IMR-90 (cell line): ENCODE results near the gene FBXO41. TPM values are rescaled to one million over a fixed set of nuclear protein-coding genes. Genes with fewer than 3 reads are reported as not detected.

ENCODE experiments used
- ATAC-seq: fragments of 200-7000 bp; cut with Tn5 transposase; 2 replicates; pipeline ENCODE4 v1.9.1; 2020; ENCODE audit warnings: low read depth, mild to moderate bottlenecking, moderate library complexity
- BruUV-seq: library from RNA; stranded (reverse); fragments of 400-500 nt; replicated peaks from 2 replicates; lab custom pipeline; 2021; lab: Mats Ljungman, UMichigan
- CTCF ChIA-PET: fragments of 300-600 bp; formaldehyde crosslinking; extraction: SDS; loops from one replicate; lab custom pipeline; 2021; ENCODE audit warnings: antibody characterized with exemption; lab: Yijun Ruan, JAX
- POLR2A ChIA-PET: fragments of 300-600 bp; sonication (Branson Sonifier 250); formaldehyde crosslinking; loops from one replicate; lab custom pipeline; 2022; ENCODE audit warnings: antibody characterized with exemption; ENCODE audit not compliant: unreplicated experiment; lab: Charles Lee
- DNase-seq: peaks from one replicate; pipeline ENCODE4 v3.0.0; 2013
- H2AFZ ChIP-seq: replicated peaks from 2 replicates; pipeline ENCODE3; 2013; ENCODE audit warnings: low read length, mild to moderate bottlenecking; ENCODE audit not compliant: poor library complexity
- H2AK5ac ChIP-seq: 2 replicates; pipeline ENCODE4 v1.6.1; 2013; ENCODE audit warnings: low read depth, low read length, inconsistent platforms
- H2AK9ac ChIP-seq: replicated peaks from 2 replicates; pipeline ENCODE3; 2013; ENCODE audit warnings: mild to moderate bottlenecking, low read depth, low read length, moderate library complexity; ENCODE audit not compliant: poor library complexity
- H2BK120ac ChIP-seq: 2 replicates; pipeline ENCODE4 v1.6.1; 2013; ENCODE audit warnings: low read depth, low read length, inconsistent platforms
- H2BK15ac ChIP-seq: 3 replicates; pipeline ENCODE4 v1.6.1; 2013; ENCODE audit warnings: low read depth, low read length, inconsistent platforms
- H2BK20ac ChIP-seq: 2 replicates; pipeline ENCODE4 v1.6.1; 2013; ENCODE audit warnings: low read depth, mild to moderate bottlenecking, inconsistent platforms, low read length, moderate library complexity
- H2BK5ac ChIP-seq: 2 replicates; pipeline ENCODE4 v1.6.1; 2013; ENCODE audit warnings: mild to moderate bottlenecking, low read depth, low read length, inconsistent platforms; ENCODE audit not compliant: poor library complexity, severe bottlenecking
- H3K14ac ChIP-seq: replicated peaks from 2 replicates; pipeline ENCODE4 v1.6.1; 2013; ENCODE audit warnings: low read depth, low read length, inconsistent platforms
- H3K18ac ChIP-seq: 2 replicates; pipeline ENCODE4 v1.6.1; 2013; ENCODE audit warnings: low read depth, low read length, control low read depth
- H3K23ac ChIP-seq: 2 replicates; pipeline ENCODE4 v1.6.1; 2013; ENCODE audit warnings: low read depth, low read length, inconsistent platforms
- H3K27ac ChIP-seq: 2 replicates; pipeline ENCODE4 v1.5.1; 2013; ENCODE audit warnings: mild to moderate bottlenecking, control low read depth, low read length; ENCODE audit not compliant: insufficient read depth
- H3K27me3 ChIP-seq: 2 replicates; pipeline ENCODE4 v1.6.1; 2013; ENCODE audit warnings: low read length; ENCODE audit not compliant: control insufficient read depth, insufficient read depth
- H3K36me3 ChIP-seq: 2 replicates; pipeline ENCODE4 v1.6.1; 2013; ENCODE audit warnings: low read length, mixed read lengths; ENCODE audit not compliant: control insufficient read depth, insufficient read depth
- H3K4ac ChIP-seq: 2 replicates; pipeline ENCODE4 v1.6.1; 2013; ENCODE audit warnings: low read depth, low read length, inconsistent platforms
- H3K4me1 ChIP-seq: 2 replicates; pipeline ENCODE4 v1.6.1; 2013; ENCODE audit warnings: low read length, mixed read lengths; ENCODE audit not compliant: control insufficient read depth, insufficient read depth
- H3K4me2 ChIP-seq: 2 replicates; pipeline ENCODE4 v1.6.1; 2013; ENCODE audit warnings: low read depth, mild to moderate bottlenecking, control low read depth, low read length, moderate library complexity
- H3K4me3 ChIP-seq: 2 replicates; pipeline ENCODE4 v1.5.1; 2013; ENCODE audit warnings: low read depth, mild to moderate bottlenecking, control low read depth, low read length, moderate library complexity; ENCODE audit not compliant: insufficient read depth
- H3K56ac ChIP-seq: 2 replicates; pipeline ENCODE4 v1.6.1; 2013; ENCODE audit warnings: low read length, inconsistent platforms; ENCODE audit not compliant: insufficient read depth; ENCODE audit errors: extremely low read depth
- H3K79me1 ChIP-seq, 2 experiments: 2 replicates each; pipeline ENCODE4 v1.6.1; 2013; ENCODE audit warnings: low read length in 2 of 2, inconsistent platforms in 1 of 2, low read depth in 1 of 2
- H3K9ac ChIP-seq: 2 replicates; pipeline ENCODE4 v1.6.1; 2013; ENCODE audit warnings: low read depth, low read length, control low read depth
- H3K9me1 ChIP-seq: 2 replicates; pipeline ENCODE4 v1.6.1; 2013; ENCODE audit warnings: low read length, inconsistent platforms; ENCODE audit not compliant: insufficient read depth
- H3K9me3 ChIP-seq: 2 replicates; pipeline ENCODE4 v1.6.1; 2013; ENCODE audit warnings: low read length; ENCODE audit not compliant: control insufficient read depth, insufficient read depth
- H4K20me1 ChIP-seq: 2 replicates; pipeline ENCODE4 v1.6.1; 2013; ENCODE audit warnings: low read length, inconsistent platforms; ENCODE audit not compliant: insufficient read depth
- H4K5ac ChIP-seq: 2 replicates; pipeline ENCODE4 v1.6.1; 2013; ENCODE audit warnings: mild to moderate bottlenecking, low read depth, low read length, control low read depth
- H4K8ac ChIP-seq, 2 experiments: 2 replicates each; pipeline ENCODE4 v1.6.1; 2013; ENCODE audit warnings: low read depth in 2 of 2, low read length in 2 of 2, control low read depth in 1 of 2, inconsistent platforms in 1 of 2
- H4K91ac ChIP-seq: 2 replicates; pipeline ENCODE4 v1.6.1; 2013; ENCODE audit warnings: low read depth, low read length, inconsistent platforms; ENCODE audit not compliant: insufficient read depth
- BHLHE40 ChIP-seq: fragments of 150-350 bp; IDR thresholded peaks from 2 replicates; pipeline ENCODE4 v1.6.1; 2016; ENCODE audit warnings: mild to moderate bottlenecking, low read depth, low read length
- CEBPB ChIP-seq: IDR thresholded peaks from 2 replicates; pipeline ENCODE4 v1.6.1; 2012; ENCODE audit warnings: low read depth, low read length, improper control_type of control experiment
- CHD1 ChIP-seq: IDR thresholded peaks from 2 replicates; pipeline ENCODE4 v1.6.1; 2012; ENCODE audit warnings: low read depth, low read length, improper control_type of control experiment
- CTCF ChIP-seq: conservative IDR thresholded peaks from 2 replicates; pipeline ENCODE4 v1.5.1; 2012; ENCODE audit warnings: mild to moderate bottlenecking, low read depth, low read length, improper control_type of control experiment
- ELK1 ChIP-seq: fragments of 150-350 bp; IDR thresholded peaks from 2 replicates; pipeline ENCODE4 v1.6.1; 2016; ENCODE audit warnings: low read depth, mild to moderate bottlenecking, low read length, moderate library complexity, borderline replicate concordance
- FOS ChIP-seq: fragments of 150-350 bp; IDR thresholded peaks from 2 replicates; pipeline ENCODE4 v1.6.1; 2016; ENCODE audit warnings: low read depth, low read length
- MAFK ChIP-seq: IDR thresholded peaks from 2 replicates; pipeline ENCODE4 v1.6.1; 2012; ENCODE audit warnings: low read depth, low read length, improper control_type of control experiment
- MAZ ChIP-seq: IDR thresholded peaks from 2 replicates; pipeline ENCODE4 v1.6.1; 2012; ENCODE audit warnings: low read depth, mild to moderate bottlenecking, low read length, improper control_type of control experiment, moderate library complexity, borderline replicate concordance
- MXI1 ChIP-seq: IDR thresholded peaks from 2 replicates; pipeline ENCODE4 v1.6.1; 2012; ENCODE audit warnings: low read depth, mild to moderate bottlenecking, low read length, moderate library complexity, borderline replicate concordance
- NFE2L2 ChIP-seq: fragments of 150-350 bp; IDR thresholded peaks from 2 replicates; pipeline ENCODE4 v1.6.1; 2016; ENCODE audit warnings: low read depth, mild to moderate bottlenecking, low read length
- POLR2A ChIP-seq: IDR thresholded peaks from 2 replicates; pipeline ENCODE4 v1.6.1; 2012; ENCODE audit warnings: mild to moderate bottlenecking, low read depth, low read length
- RAD21 ChIP-seq: IDR thresholded peaks from 2 replicates; pipeline ENCODE4 v1.6.1; 2012; ENCODE audit warnings: low read length, improper control_type of control experiment
- RFX5 ChIP-seq: IDR thresholded peaks from 2 replicates; pipeline ENCODE4 v1.8.0; 2012; ENCODE audit warnings: low read depth, mild to moderate bottlenecking, low read length, moderate library complexity
- SMC3 ChIP-seq: fragments of 150-350 bp; IDR thresholded peaks from 2 replicates; pipeline ENCODE4 v1.6.1; 2016; ENCODE audit warnings: low read depth, mild to moderate bottlenecking, antibody characterized with exemption, low read length, moderate library complexity
- USF2 ChIP-seq: fragments of 150-350 bp; IDR thresholded peaks from 2 replicates; pipeline ENCODE4 v1.6.1; 2017; ENCODE audit warnings: mild to moderate bottlenecking, antibody characterized with exemption, low read length, low read depth
- WGBS, 2 experiments: methylation state at CpG; one replicate each; pipeline versions ENCODE4 v1.1.5 to v1.1.7; 2013; ENCODE audit warnings: missing lambda C conversion rate in 2 of 2; ENCODE audit not compliant: insufficient read length in 1 of 2; ENCODE audit errors: extremely low coverage in 2 of 2; 5-methylcytosine and 5-hydroxymethylcytosine counted together
- dilution Hi-C: fragments of 300-500 bp; cut with HindIII; formaldehyde crosslinking; loops from one replicate; pipeline ENCODE4 v1.14.3; 2018; ENCODE audit warnings: low sequenced_read_pairs; ENCODE audit not compliant: unreplicated experiment
- in situ Hi-C: fragments of 300-500 bp; cut with MboI; formaldehyde crosslinking; loops from 3 replicates; pipeline ENCODE4 v1.14.3; 2019; ENCODE audit warnings: low sequenced_read_pairs, inconsistent platforms, mixed read lengths
- intact Hi-C: fragments of 100-400 bp; cut with micrococcal nuclease; formaldehyde crosslinking; loops from 2 replicates; pipeline ENCODE4 v1.10.0; 2022
- polyA plus RNA-seq, 3 experiments: library from polyadenylated mRNA; depleted of rRNA; stranded (reverse); fragments of >200 nt; gene quantifications; 2 replicates each; pipeline ENCODE4 v1.2.3, GENCODE V29; 2012; ENCODE audit warnings: low replicate concordance in 1 of 3
- total RNA-seq: library from RNA; depleted of rRNA; stranded (reverse); fragments of >200 nt; gene quantifications from 2 replicates; pipeline ENCODE4 v1.2.3, GENCODE V29; 2012

Gene FBXO41
- total and polyA plus RNA-seq, 2 of the 4 experiments (the other 2 are of a cell fraction) = 0.54 to 3.7 TPM

- in situ Hi-C loops = no loop called here
- TF ChIP-seq ELK1 (no peak), RAD21 (no peak), BHLHE40 (no peak), MXI1 (no peak), MAZ (no peak), NFE2L2 (no peak), CHD1 (no peak), FOS (no peak), RFX5 (no peak), CTCF (no peak), SMC3 (no peak), MAFK (no peak), USF2 (no peak), POLR2A (no peak), CEBPB (no peak)
Measured at GRCh38 chr2:73225513-73226360, 58.5 kb downstream of the FBXO41 start.

More at GRCh38 chr2:73225513-73226360, 58.5 kb downstream of the FBXO41 start:
- no peaks in the 10 kb centered on the region for H3K27me3 ChIP-seq
- peak overlapping the region; percentile 34 for H2AK9ac ChIP-seq
- H3K18ac ChIP-seq = no peak overlapping the region
- intact Hi-C loops = no loop called here
- H4K8ac ChIP-seq = no peak overlapping the region
- H3K4me1 ChIP-seq = no peaks in the 10 kb centered on the region
- peaks cover 3% of the 10 kb centered on the region; the same call in 1 of the 2 replicates for H3K9me1 ChIP-seq
- no peak; the same call in 1 of the 2 replicates for ATAC-seq
- H4K20me1 ChIP-seq = no peaks in the 10 kb centered on the region
- no peak overlapping the region for H4K5ac ChIP-seq
- H2BK120ac ChIP-seq = no peak overlapping the region
- H3K56ac ChIP-seq = no peak overlapping the region
- H2AFZ ChIP-seq = no peak overlapping the region
- H2BK15ac ChIP-seq = no peak overlapping the region
- WGBS, 2 experiments = 94% methylated on average over 3 of the region's 9 CpGs; no CpG with 5 or more reads in 1 of the 2 experiments
- H2AK5ac ChIP-seq = no peak overlapping the region
- no peak overlapping the region for H3K9ac ChIP-seq
- peaks cover 37% of the 10 kb centered on the region for H3K36me3 ChIP-seq
- H3K4ac ChIP-seq = no peak overlapping the region
- H4K91ac ChIP-seq = no peak overlapping the region
- no peak for DNase-seq
- H3K79me1 ChIP-seq = no peaks in the 10 kb centered on the region
- H3K27ac ChIP-seq = no peak overlapping the region
- BruUV-seq = no TSS peak
- no peak overlapping the region for H3K14ac ChIP-seq
- no peak overlapping the region for H2BK20ac ChIP-seq
- no peak overlapping the region for H3K23ac ChIP-seq
- ChIA-PET CTCF (interaction anchor here (0.8 kb wide), 1 partner anchor 13 kb away, joined by 3 read pairs; no protein-coding TSS in a partner anchor), POLR2A (no interaction called here)
- H3K9me3 ChIP-seq = no peaks in the 10 kb centered on the region
- no peak overlapping the region for H3K4me2 ChIP-seq
- no peak overlapping the region for H3K4me3 ChIP-seq
- no peak overlapping the region for H2BK5ac ChIP-seq
- dilution Hi-C loops = no loop called here
